Central memory CD8-positive, alpha-beta T cell (primary cell): Measurements from ENCODE around the gene CDKN1A.

Experiments
- ATAC-seq: fragments of 150-1000 bp; cut with Tn5 transposase; replicated peaks from 2 replicates; pipeline ENCODE4 v1.10.0; 2022; ENCODE audit warnings: mild to moderate bottlenecking, moderate FRiP score, moderate number of reproducible peaks; ENCODE audit not compliant: poor library complexity, severe bottlenecking; ENCODE audit errors: extremely low read depth
- DNase-seq, 2 donors: peaks; one replicate each; pipeline ENCODE4 v3.0.0; 2021; ENCODE audit warnings: low spot score in 2 of 2
- H3K27ac Mint-ChIP-seq: one replicate; pipeline ENCODE4 v1.8.0; 2022; ENCODE audit warnings: low read depth, mild to moderate bottlenecking, moderate library complexity, mixed read lengths
- H3K27me3 Mint-ChIP-seq: one replicate; pipeline ENCODE4 v1.8.0; 2022; ENCODE audit warnings: mixed read lengths
- H3K36me3 Mint-ChIP-seq: one replicate; pipeline ENCODE4 v1.8.0; 2022; ENCODE audit warnings: mild to moderate bottlenecking, moderate library complexity, mixed read lengths; ENCODE audit not compliant: insufficient read depth
- H3K4me1 Mint-ChIP-seq: one replicate; pipeline ENCODE4 v1.8.0; 2022; ENCODE audit warnings: mixed read lengths
- H3K4me3 Mint-ChIP-seq: one replicate; pipeline ENCODE4 v1.8.0; 2022; ENCODE audit warnings: mild to moderate bottlenecking, moderate library complexity, mixed read lengths
- H3K9me3 Mint-ChIP-seq: one replicate; pipeline ENCODE4 v1.8.0; 2022; ENCODE audit warnings: mixed read lengths

Gene CDKN1A

GRCh38 chr6:36659271-36659670, 19.2 kb upstream of the CDKN1A start:
- no peaks in the 10 kb centered on the region for H3K9me3 Mint-ChIP-seq

GRCh38 chr6:36660771-36661471, 17.6 kb upstream of the CDKN1A start:
- DNase-seq (no peak), ATAC-seq (no peak)
- Mint-ChIP-seq H3K36me3 (no peaks in the 10 kb centered on the region), H3K27me3 (peaks cover 6% of the 10 kb centered on the region), H3K4me1 (no peaks in the 10 kb centered on the region), H3K9me3 (no peaks in the 10 kb centered on the region), H3K27ac (no peak overlapping the region), H3K4me3 (no peak overlapping the region)

More at GRCh38 chr6:36659271-36659670, 19.2 kb upstream of the CDKN1A start:
- Mint-ChIP-seq H3K4me1 (no peaks in the 10 kb centered on the region), H3K27ac (no peak overlapping the region), H3K27me3 (peaks cover 23% of the 10 kb centered on the region), H3K36me3 (no peaks in the 10 kb centered on the region), H3K4me3 (no peak overlapping the region)
- no peak for ATAC-seq
- DNase-seq: no peak

- no peaks in the 10 kb centered on the region for H3K9me3 Mint-ChIP-seq
- H3K27ac Mint-ChIP-seq: no peak overlapping the region
- no peaks in the 10 kb centered on the region for H3K36me3 Mint-ChIP-seq
- DNase-seq (no peak), ATAC-seq (no peak)
- no peak overlapping the region for H3K4me3 Mint-ChIP-seq
- H3K4me1 Mint-ChIP-seq: no peaks in the 10 kb centered on the region
- H3K27me3 Mint-ChIP-seq: no peaks in the 10 kb centered on the region
Observed at GRCh38 chr6:36662380-36662779, 16.1 kb upstream of the CDKN1A start.

GRCh38 chr6:36662827-36663256, 15.7 kb upstream of the CDKN1A start:
- Mint-ChIP-seq H3K9me3 (no peaks in the 10 kb centered on the region), H3K4me3 (no peak overlapping the region), H3K4me1 (no peaks in the 10 kb centered on the region), H3K36me3 (no peaks in the 10 kb centered on the region), H3K27me3 (no peaks in the 10 kb centered on the region), H3K27ac (no peak overlapping the region)
- ATAC-seq: no peak
- DNase-seq: no peak

- Mint-ChIP-seq H3K4me1 (no peaks in the 10 kb centered on the region), H3K36me3 (no peaks in the 10 kb centered on the region), H3K4me3 (no peak overlapping the region), H3K27ac (no peak overlapping the region), H3K9me3 (no peaks in the 10 kb centered on the region), H3K27me3 (no peaks in the 10 kb centered on the region)
- DNase-seq: no peak
- ATAC-seq: no peak
Observed at GRCh38 chr6:36663504-36664446, 14.7 kb upstream of the CDKN1A start.

- ATAC-seq (no peak), DNase-seq (no peak)
- Mint-ChIP-seq H3K9me3 (no peaks in the 10 kb centered on the region), H3K4me1 (no peaks in the 10 kb centered on the region), H3K27me3 (no peaks in the 10 kb centered on the region), H3K27ac (no peak overlapping the region), H3K4me3 (no peak overlapping the region), H3K36me3 (no peaks in the 10 kb centered on the region)
Observed at GRCh38 chr6:36665180-36665579, 13.3 kb upstream of the CDKN1A start.

GRCh38 chr6:36666287-36666686, 12.2 kb upstream of the CDKN1A start:
- H3K4me3 Mint-ChIP-seq: no peak overlapping the region
- no peaks in the 10 kb centered on the region for H3K9me3 Mint-ChIP-seq
- no peaks in the 10 kb centered on the region for H3K36me3 Mint-ChIP-seq
- no peak for DNase-seq
- H3K27ac Mint-ChIP-seq: no peak overlapping the region
- no peaks in the 10 kb centered on the region for H3K4me1 Mint-ChIP-seq
- no peak for ATAC-seq
- no peaks in the 10 kb centered on the region for H3K27me3 Mint-ChIP-seq

GRCh38 chr6:36666826-36667591, 11.5 kb upstream of the CDKN1A start:
- no peak overlapping the region for H3K4me3 Mint-ChIP-seq
- ATAC-seq: no peak
- no peak overlapping the region for H3K27ac Mint-ChIP-seq
- DNase-seq: no peak
- H3K4me1 Mint-ChIP-seq: no peaks in the 10 kb centered on the region
- H3K27me3 Mint-ChIP-seq: no peaks in the 10 kb centered on the region
- H3K36me3 Mint-ChIP-seq: no peaks in the 10 kb centered on the region
- H3K9me3 Mint-ChIP-seq: no peaks in the 10 kb centered on the region

GRCh38 chr6:36668591-36668990, 9.9 kb upstream of the CDKN1A start:
- no peaks in the 10 kb centered on the region for H3K4me1 Mint-ChIP-seq
- no peak for DNase-seq
- H3K4me3 Mint-ChIP-seq: no peak overlapping the region
- H3K9me3 Mint-ChIP-seq: no peaks in the 10 kb centered on the region
- H3K27ac Mint-ChIP-seq: no peak overlapping the region
- no peaks in the 10 kb centered on the region for H3K27me3 Mint-ChIP-seq
- no peak for ATAC-seq
- H3K36me3 Mint-ChIP-seq: no peaks in the 10 kb centered on the region

GRCh38 chr6:36669002-36669401, 9.5 kb upstream of the CDKN1A start:
- no peak overlapping the region for H3K27ac Mint-ChIP-seq
- DNase-seq: no peak
- no peaks in the 10 kb centered on the region for H3K4me1 Mint-ChIP-seq
- H3K27me3 Mint-ChIP-seq: no peaks in the 10 kb centered on the region
- no peak overlapping the region for H3K4me3 Mint-ChIP-seq
- ATAC-seq: no peak
- H3K36me3 Mint-ChIP-seq: no peaks in the 10 kb centered on the region
- H3K9me3 Mint-ChIP-seq: no peaks in the 10 kb centered on the region

- Mint-ChIP-seq H3K27me3 (no peaks in the 10 kb centered on the region), H3K9me3 (no peaks in the 10 kb centered on the region), H3K4me1 (no peaks in the 10 kb centered on the region), H3K27ac (no peak overlapping the region), H3K36me3 (no peaks in the 10 kb centered on the region), H3K4me3 (no peak overlapping the region)
- DNase-seq (no peak), ATAC-seq (no peak)
Observed at GRCh38 chr6:36670271-36670670, 8.2 kb upstream of the CDKN1A start.

GRCh38 chr6:36671687-36672375, 6.7 kb upstream of the CDKN1A start:
- H3K36me3 Mint-ChIP-seq: no peaks in the 10 kb centered on the region
- H3K4me3 Mint-ChIP-seq: no peak overlapping the region
- DNase-seq (no peak), ATAC-seq (no peak)
- H3K4me1 Mint-ChIP-seq: no peaks in the 10 kb centered on the region
- no peaks in the 10 kb centered on the region for H3K27me3 Mint-ChIP-seq
- no peak overlapping the region for H3K27ac Mint-ChIP-seq
- no peaks in the 10 kb centered on the region for H3K9me3 Mint-ChIP-seq
